Stimulated activated naive B cell treated with anti-CD40 and anti-IgM and Interleukin-4, amounts not matched to agents 10 μg/mL and 1 μg/mL and 100 μg/mL, for 72 hours (primary cell): ENCODE results near the gene TSC22D2.
A peak's percentile ranks its signal among the peaks of the same experiment; 100 is the strongest.

Source experiments
- ATAC-seq, 2 donors: fragments of 150-1000 bp; cut with Tn5 transposase; replicated peaks; 2 replicates each; pipeline ENCODE4 v1.10.0; 2021; ENCODE audit warnings: moderate library complexity in 1 of 2
- DNase-seq: peaks from one replicate; pipeline ENCODE4 v3.0.0; 2021
- H3K27ac Mint-ChIP-seq: one replicate; pipeline ENCODE4 v1.8.0; 2022; ENCODE audit warnings: mild to moderate bottlenecking, mixed read lengths
- H3K27me3 Mint-ChIP-seq, 2 donors: one replicate each; pipeline ENCODE4 v1.8.0; 2022; ENCODE audit warnings: mixed read lengths in 2 of 2
- H3K36me3 Mint-ChIP-seq, 2 donors: one replicate each; pipeline ENCODE4 v1.8.0; 2022; ENCODE audit warnings: mixed read lengths in 2 of 2, mild to moderate bottlenecking in 1 of 2
- H3K4me1 Mint-ChIP-seq, 2 donors: one replicate each; pipeline ENCODE4 v1.8.0; 2022; ENCODE audit warnings: mixed read lengths in 2 of 2, mild to moderate bottlenecking in 1 of 2
- H3K4me3 Mint-ChIP-seq, 2 donors: one replicate each; pipeline ENCODE4 v1.8.0; 2022; ENCODE audit warnings: mild to moderate bottlenecking in 2 of 2, mixed read lengths in 2 of 2, moderate library complexity in 1 of 2
- H3K9me3 Mint-ChIP-seq, 2 donors: one replicate each; pipeline ENCODE4 v1.8.0; 2022; ENCODE audit warnings: mixed read lengths in 2 of 2, mild to moderate bottlenecking in 1 of 2

Gene TSC22D2

GRCh38 chr3:150396956-150397550, 11.0 kb upstream of the TSC22D2 start:
- H3K27me3 Mint-ChIP-seq = no peaks in the 10 kb centered on the region
- DNase-seq (no peak), ATAC-seq (no peak)
- H3K9me3 Mint-ChIP-seq = no peaks in the 10 kb centered on the region
- H3K27ac Mint-ChIP-seq = no peak overlapping the region
- H3K36me3 Mint-ChIP-seq = peaks cover 2 to 4% of the 10 kb centered on the region in 2 donors
- H3K4me3 Mint-ChIP-seq = no peak overlapping the region
- peaks cover 2 to 3% of the 10 kb centered on the region in 2 donors for H3K4me1 Mint-ChIP-seq

- Mint-ChIP-seq H3K27ac (no peak overlapping the region), H3K27me3 (no peaks in the 10 kb centered on the region), H3K4me3 (no peak overlapping the region), H3K36me3 (no peaks in the 10 kb centered on the region), H3K9me3 (no peaks in the 10 kb centered on the region), H3K4me1 (no peaks in the 10 kb centered on the region)
- no peak for DNase-seq
- no peak for ATAC-seq
Observed at GRCh38 chr3:150399060-150399459, 9.0 kb upstream of the TSC22D2 start.

- DNase-seq (no peak), ATAC-seq (no peak)
- Mint-ChIP-seq H3K36me3 (no peaks in the 10 kb centered on the region), H3K4me1 (no peaks in the 10 kb centered on the region), H3K9me3 (no peaks in the 10 kb centered on the region), H3K27ac (no peak overlapping the region), H3K4me3 (no peak overlapping the region), H3K27me3 (no peaks in the 10 kb centered on the region)
Observed at GRCh38 chr3:150401285-150401684, 6.8 kb upstream of the TSC22D2 start.

GRCh38 chr3:150402217-150402616, 5.9 kb upstream of the TSC22D2 start:
- Mint-ChIP-seq H3K4me3 (no peak overlapping the region), H3K27ac (no peak overlapping the region), H3K27me3 (no peaks in the 10 kb centered on the region), H3K9me3 (no peaks in the 10 kb centered on the region), H3K36me3 (no peaks in the 10 kb centered on the region), H3K4me1 (peaks cover 0 to 9% of the 10 kb centered on the region in 2 donors)
- ATAC-seq (no peak), DNase-seq (no peak)

GRCh38 chr3:150404023-150404422, 4.1 kb upstream of the TSC22D2 start:
- no peaks in the 10 kb centered on the region for H3K27me3 Mint-ChIP-seq
- H3K36me3 Mint-ChIP-seq = peaks cover 4% of the 10 kb centered on the region in 2 donors
- peaks cover 0 to 9% of the 10 kb centered on the region in 2 donors for H3K4me1 Mint-ChIP-seq
- H3K4me3 Mint-ChIP-seq = no peak overlapping the region
- no peak for ATAC-seq
- no peaks in the 10 kb centered on the region for H3K9me3 Mint-ChIP-seq
- no peak overlapping the region for H3K27ac Mint-ChIP-seq
- no peak for DNase-seq

- Mint-ChIP-seq H3K27me3 (no peaks in the 10 kb centered on the region), H3K4me1 (peaks cover 3 to 20% of the 10 kb centered on the region in 2 donors), H3K4me3 (peak overlapping the region; percentile 92 to 94), H3K27ac (peak overlapping the region; percentile 97), H3K36me3 (peaks cover 23 to 26% of the 10 kb centered on the region in 2 donors), H3K9me3 (no peaks in the 10 kb centered on the region)
- DNase-seq (no peak), ATAC-seq (no peak)
Observed at GRCh38 chr3:150407051-150407807, 869 bp upstream of the TSC22D2 start.

- peak overlapping the region; percentile 92 to 94 for H3K4me3 Mint-ChIP-seq
- DNase-seq (no peak), ATAC-seq (peak; percentile 6 to 8)
- H3K4me1 Mint-ChIP-seq = peaks cover 7 to 26% of the 10 kb centered on the region in 2 donors
- H3K27me3 Mint-ChIP-seq = no peaks in the 10 kb centered on the region
- H3K36me3 Mint-ChIP-seq = peaks cover 28 to 31% of the 10 kb centered on the region in 2 donors
- no peaks in the 10 kb centered on the region for H3K9me3 Mint-ChIP-seq
- H3K27ac Mint-ChIP-seq = peak overlapping the region; percentile 97
Observed at GRCh38 chr3:150407808-150408220, 284 bp upstream of the TSC22D2 start.

- DNase-seq (no peak), ATAC-seq (no peak)
- Mint-ChIP-seq H3K27me3 (no peaks in the 10 kb centered on the region), H3K27ac (peak overlapping the region; percentile 97), H3K9me3 (no peaks in the 10 kb centered on the region), H3K4me1 (peaks cover 8 to 31% of the 10 kb centered on the region in 2 donors), H3K36me3 (peaks cover 33 to 40% of the 10 kb centered on the region in 2 donors), H3K4me3 (peak overlapping the region; percentile 92 to 94)
Observed at GRCh38 chr3:150409125-150409511, 1.0 kb downstream of the TSC22D2 start.

GRCh38 chr3:150409512-150410310, 1.6 kb downstream of the TSC22D2 start:
- peaks cover 9 to 37% of the 10 kb centered on the region in 2 donors for H3K4me1 Mint-ChIP-seq
- peak overlapping the region; percentile 92 to 94 for H3K4me3 Mint-ChIP-seq
- H3K27me3 Mint-ChIP-seq = no peaks in the 10 kb centered on the region
- DNase-seq (peak; percentile 61), ATAC-seq (peak; percentile 28 to 29)
- H3K36me3 Mint-ChIP-seq = peaks cover 33 to 46% of the 10 kb centered on the region in 2 donors
- peak overlapping the region; percentile 97 for H3K27ac Mint-ChIP-seq
- H3K9me3 Mint-ChIP-seq = no peaks in the 10 kb centered on the region

GRCh38 chr3:150410311-150411105, 2.4 kb downstream of the TSC22D2 start:
- no peaks in the 10 kb centered on the region for H3K27me3 Mint-ChIP-seq

GRCh38 chr3:150411106-150411460, 3.0 kb downstream of the TSC22D2 start:
- H3K27ac Mint-ChIP-seq = peak overlapping the region; percentile 89
- peak overlapping the region; percentile 92 to 94 for H3K4me3 Mint-ChIP-seq
- no peaks in the 10 kb centered on the region for H3K27me3 Mint-ChIP-seq
- H3K9me3 Mint-ChIP-seq = no peaks in the 10 kb centered on the region
- ATAC-seq = no peak
- H3K36me3 Mint-ChIP-seq = peaks cover 41 to 59% of the 10 kb centered on the region in 2 donors
- peaks cover 15 to 50% of the 10 kb centered on the region in 2 donors for H3K4me1 Mint-ChIP-seq
- no peak for DNase-seq

More at GRCh38 chr3:150410311-150411105, 2.4 kb downstream of the TSC22D2 start:
- Mint-ChIP-seq H3K36me3 (peaks cover 36 to 54% of the 10 kb centered on the region in 2 donors), H3K27ac (peak overlapping the region; percentile 89), H3K4me3 (peak overlapping the region; percentile 92 to 94), H3K4me1 (peaks cover 11 to 45% of the 10 kb centered on the region in 2 donors), H3K9me3 (no peaks in the 10 kb centered on the region)
- ATAC-seq = no peak
- no peak for DNase-seq

GRCh38 chr3:150411546-150411945, 3.4 kb downstream of the TSC22D2 start:
- H3K9me3 Mint-ChIP-seq = no peaks in the 10 kb centered on the region
- peak overlapping the region; percentile 31 for H3K27ac Mint-ChIP-seq
- H3K4me1 Mint-ChIP-seq = peaks cover 15 to 49% of the 10 kb centered on the region in 2 donors
- no peak for DNase-seq
- no peaks in the 10 kb centered on the region for H3K27me3 Mint-ChIP-seq
- no peak for ATAC-seq
- peaks cover 41 to 60% of the 10 kb centered on the region in 2 donors for H3K36me3 Mint-ChIP-seq
- peak overlapping the region; percentile 92 to 94 for H3K4me3 Mint-ChIP-seq

- Mint-ChIP-seq H3K4me1 (peaks cover 15 to 46% of the 10 kb centered on the region in 2 donors), H3K36me3 (peaks cover 41 to 60% of the 10 kb centered on the region in 2 donors)
Observed at GRCh38 chr3:150411976-150412375, 3.9 kb downstream of the TSC22D2 start.

More at GRCh38 chr3:150411976-150412375, 3.9 kb downstream of the TSC22D2 start:
- Mint-ChIP-seq H3K4me3 (peak overlapping the region; percentile 92 to 94), H3K27ac (no peak overlapping the region), H3K27me3 (no peaks in the 10 kb centered on the region), H3K9me3 (no peaks in the 10 kb centered on the region)
- DNase-seq (no peak), ATAC-seq (no peak)
